WTC11 (cell line): ENCODE measurements around the gene DOCK1. TPM values are rescaled to one million over a fixed set of nuclear protein-coding genes. Genes with fewer than 3 reads are reported as not detected.

ENCODE experiments used
- ATAC-seq: fragments of 200-7000 bp; cut with Tn5 transposase; 2 replicates; pipeline ENCODE4 v1.10.0; 2021; ENCODE audit warnings: mild to moderate bottlenecking, moderate library complexity
- CTCF ChIA-PET: fragments of 300-600 bp; sonication (Branson Sonifier 250); formaldehyde crosslinking; loops from one replicate; lab custom pipeline; 2021; ENCODE audit warnings: antibody characterized with exemption; lab: Charles Lee
- POLR2A ChIA-PET: fragments of 350-600 bp; sonication (Branson Sonifier 250); formaldehyde crosslinking; loops from one replicate; lab custom pipeline; 2021; ENCODE audit warnings: antibody characterized with exemption; lab: Charles Lee
- DNase-seq: peaks from one replicate; pipeline ENCODE4 v3.0.0; 2021; ENCODE audit warnings: low spot score
- H3K27ac Mint-ChIP-seq: 2 replicates; pipeline ENCODE4 v1.8.0; 2021; ENCODE audit warnings: mixed read lengths
- H3K27me3 Mint-ChIP-seq: 2 replicates; pipeline ENCODE4 v1.8.0; 2021; ENCODE audit warnings: low read depth, mild to moderate bottlenecking, moderate library complexity, mixed read lengths
- H3K36me3 Mint-ChIP-seq: 2 replicates; pipeline ENCODE4 v1.8.0; 2021; ENCODE audit warnings: mixed read lengths
- H3K4me1 Mint-ChIP-seq: 2 replicates; pipeline ENCODE4 v1.8.0; 2022; ENCODE audit warnings: mixed read lengths
- H3K4me3 Mint-ChIP-seq: 2 replicates; pipeline ENCODE4 v1.8.0; 2021; ENCODE audit warnings: mild to moderate bottlenecking, moderate library complexity, mixed read lengths
- H3K9me3 Mint-ChIP-seq: 2 replicates; pipeline ENCODE4 v1.8.0; 2021; ENCODE audit warnings: mixed read lengths
- CREB1 ChIP-seq: sonication (generic); formaldehyde crosslinking; IDR thresholded peaks from 2 replicates; pipeline ENCODE4 v1.8.0; 2023; ENCODE audit warnings: mild to moderate bottlenecking, missing genetic modification reagents
- ERG ChIP-seq: fragments of 250-450 bp; sonication (Bioruptor Pico); IDR thresholded peaks from 2 replicates; pipeline ENCODE4 v1.8.0; 2021; ENCODE audit warnings: mild to moderate bottlenecking
- FOXJ3 ChIP-seq: sonication (generic); formaldehyde crosslinking; IDR thresholded peaks from 2 replicates; pipeline ENCODE4 v1.9.0; 2021; ENCODE audit warnings: missing genetic modification reagents, mild to moderate bottlenecking, borderline replicate concordance
- HMGA2 ChIP-seq: fragments of 250-450 bp; sonication (Bioruptor Pico); IDR thresholded peaks from 2 replicates; pipeline ENCODE4 v1.4.0; 2021; ENCODE audit warnings: mild to moderate bottlenecking, moderate library complexity
- IRF2 ChIP-seq: sonication (generic); formaldehyde crosslinking; IDR thresholded peaks from 2 replicates; pipeline ENCODE4 v1.8.0; 2022; ENCODE audit warnings: low read depth, missing genetic modification reagents, borderline replicate concordance
- JAZF1 ChIP-seq: fragments of 250-450 bp; sonication (Bioruptor Pico); IDR thresholded peaks from 2 replicates; pipeline ENCODE4 v1.9.0; 2021; ENCODE audit warnings: moderate library complexity, mild to moderate bottlenecking, inconsistent platforms
- MLX ChIP-seq: sonication (generic); formaldehyde crosslinking; IDR thresholded peaks from 2 replicates; pipeline ENCODE4 v1.8.1; 2023; ENCODE audit warnings: mild to moderate bottlenecking, missing genetic modification reagents, moderate library complexity
- NFYB ChIP-seq: sonication (generic); formaldehyde crosslinking; conservative IDR thresholded peaks from 2 replicates; pipeline ENCODE4 v1.8.0; 2022; ENCODE audit warnings: low read depth, missing genetic modification reagents
- OVOL2 ChIP-seq: fragments of 250-450 bp; sonication (Bioruptor Pico); IDR thresholded peaks from 2 replicates; pipeline ENCODE4 v1.9.0; 2021; ENCODE audit warnings: mild to moderate bottlenecking, borderline replicate concordance
- RORB ChIP-seq: fragments of 250-450 bp; sonication (Bioruptor Pico); IDR thresholded peaks from 2 replicates; pipeline ENCODE4 v1.9.0; 2021; ENCODE audit warnings: mild to moderate bottlenecking
- SMAD4 ChIP-seq: sonication (generic); formaldehyde crosslinking; IDR thresholded peaks from 2 replicates; pipeline ENCODE4 v1.8.0; 2022; ENCODE audit warnings: mild to moderate bottlenecking, missing genetic modification reagents
- STAT6 ChIP-seq: sonication (generic); formaldehyde crosslinking; conservative IDR thresholded peaks from 2 replicates; pipeline ENCODE4 v1.8.1; 2023; ENCODE audit warnings: mild to moderate bottlenecking, low read depth, missing genetic modification reagents, moderate library complexity
- TCF7 ChIP-seq: sonication (generic); formaldehyde crosslinking; IDR thresholded peaks from 2 replicates; pipeline ENCODE4 v1.8.0; 2022; ENCODE audit warnings: mild to moderate bottlenecking, low read depth, missing genetic modification reagents, moderate library complexity
- TEAD4 ChIP-seq: sonication (generic); formaldehyde crosslinking; IDR thresholded peaks from 2 replicates; pipeline ENCODE4 v1.8.0; 2022; ENCODE audit warnings: mild to moderate bottlenecking, missing genetic modification reagents
- ZNF425 ChIP-seq: fragments of 250-450 bp; sonication (Bioruptor Pico); conservative IDR thresholded peaks from 2 replicates; pipeline ENCODE4 v1.9.0; 2021; ENCODE audit warnings: mild to moderate bottlenecking
- ZNF671 ChIP-seq: fragments of 250-450 bp; sonication (Bioruptor Pico); IDR thresholded peaks from 2 replicates; pipeline ENCODE4 v1.8.0; 2021; ENCODE audit warnings: mild to moderate bottlenecking
- total RNA-seq: library from RNA; stranded (reverse); gene quantifications from 3 replicates; pipeline ENCODE4 v1.2.3, GENCODE V29; 2021
- TF ChIP-seq, protein P1 (sequence below): sonication (generic); formaldehyde crosslinking; IDR thresholded peaks from 2 replicates; pipeline ENCODE4 v1.8.1; 2022; ENCODE audit warnings: mild to moderate bottlenecking, missing genetic modification reagents, moderate library complexity, borderline replicate concordance
- TF ChIP-seq, protein P2 (sequence below): sonication (generic); formaldehyde crosslinking; IDR thresholded peaks from 2 replicates; pipeline ENCODE4 v1.8.0; 2022; ENCODE audit warnings: mild to moderate bottlenecking, missing genetic modification reagents
- TF ChIP-seq, protein P3 (sequence below): sonication (generic); formaldehyde crosslinking; IDR thresholded peaks from 2 replicates; pipeline ENCODE4 v1.8.0; 2022; ENCODE audit warnings: missing genetic modification reagents
- TF ChIP-seq, protein P4 (sequence below): sonication (generic); formaldehyde crosslinking; IDR thresholded peaks from 2 replicates; pipeline ENCODE4 v1.8.1; 2023; ENCODE audit warnings: mild to moderate bottlenecking, missing genetic modification reagents, borderline replicate concordance

DOCK1 gene
- total RNA-seq, 1 experiment from 2014 or later = 52.1 TPM

DNA sequence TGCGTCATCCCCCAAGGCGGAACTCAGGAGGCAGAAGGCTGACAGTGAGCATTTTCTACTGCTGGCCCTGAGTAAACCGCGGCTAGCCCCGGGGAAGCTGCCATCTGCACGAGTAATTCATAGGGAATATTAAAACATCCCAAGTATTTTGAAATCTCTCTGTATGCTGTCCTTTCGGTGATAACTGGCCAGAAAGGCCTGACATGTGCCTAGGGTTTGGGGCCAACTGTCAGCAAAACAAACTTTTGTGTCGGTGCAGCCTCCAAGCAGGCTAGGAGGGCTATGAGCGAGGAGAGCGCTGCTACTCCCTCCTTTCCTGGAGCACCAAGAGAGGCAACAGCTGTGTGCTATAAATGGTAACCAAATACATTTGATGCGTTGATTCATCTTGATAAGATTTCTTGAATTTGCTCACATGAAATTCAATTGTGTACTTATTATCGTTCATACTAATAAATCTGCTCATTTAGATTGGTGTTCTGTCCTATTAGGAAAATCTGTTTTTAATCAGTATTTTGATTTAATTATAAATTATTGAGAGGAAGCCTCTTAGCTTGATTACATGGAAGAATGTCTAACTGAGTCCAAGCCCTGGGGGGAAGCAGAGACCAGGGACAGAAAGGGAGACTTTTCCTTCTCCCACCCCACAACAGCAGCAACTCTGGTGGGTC lies 519.5 kb downstream of the DOCK1 start (continued):
- TF ChIP-seq STAT6 (CRISPR knock-in tag) (no peak), ZNF671 (CRISPR knock-in tag) (no peak), TCF7 (no peak), ZNF425 (CRISPR knock-in tag) (no peak)

- Mint-ChIP-seq H3K27me3 (no peaks in the 10 kb centered on the region), H3K4me1 (peaks cover 11% of the 10 kb centered on the region), H3K36me3 (peaks cover 33% of the 10 kb centered on the region), H3K9me3 (peaks cover 7% of the 10 kb centered on the region), H3K27ac (no peak overlapping the region), H3K4me3 (no peak overlapping the region)
- ChIA-PET CTCF (no interaction called here), POLR2A (no interaction called here)
- no peak for ATAC-seq
- DNase-seq = no peak
- no peak for TF ChIP-seq CREB1
- TF ChIP-seq, protein P1, sequence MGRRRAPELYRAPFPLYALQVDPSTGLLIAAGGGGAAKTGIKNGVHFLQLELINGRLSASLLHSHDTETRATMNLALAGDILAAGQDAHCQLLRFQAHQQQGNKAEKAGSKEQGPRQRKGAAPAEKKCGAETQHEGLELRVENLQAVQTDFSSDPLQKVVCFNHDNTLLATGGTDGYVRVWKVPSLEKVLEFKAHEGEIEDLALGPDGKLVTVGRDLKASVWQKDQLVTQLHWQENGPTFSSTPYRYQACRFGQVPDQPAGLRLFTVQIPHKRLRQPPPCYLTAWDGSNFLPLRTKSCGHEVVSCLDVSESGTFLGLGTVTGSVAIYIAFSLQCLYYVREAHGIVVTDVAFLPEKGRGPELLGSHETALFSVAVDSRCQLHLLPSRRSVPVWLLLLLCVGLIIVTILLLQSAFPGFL (CRISPR knock-in tag) = no peak
- TF ChIP-seq ERG (CRISPR knock-in tag) = no peak
- no peak for TF ChIP-seq OVOL2 (CRISPR knock-in tag)
- TF ChIP-seq, protein P2, sequence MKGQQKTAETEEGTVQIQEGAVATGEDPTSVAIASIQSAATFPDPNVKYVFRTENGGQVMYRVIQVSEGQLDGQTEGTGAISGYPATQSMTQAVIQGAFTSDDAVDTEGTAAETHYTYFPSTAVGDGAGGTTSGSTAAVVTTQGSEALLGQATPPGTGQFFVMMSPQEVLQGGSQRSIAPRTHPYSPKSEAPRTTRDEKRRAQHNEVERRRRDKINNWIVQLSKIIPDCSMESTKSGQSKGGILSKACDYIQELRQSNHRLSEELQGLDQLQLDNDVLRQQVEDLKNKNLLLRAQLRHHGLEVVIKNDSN (CRISPR knock-in tag) = no peak
- no peak for TF ChIP-seq TEAD4
- TF ChIP-seq NFYB (CRISPR knock-in tag) = no peak
- TF ChIP-seq SMAD4 (CRISPR knock-in tag) = no peak
- no peak for TF ChIP-seq IRF2 (CRISPR knock-in tag)
- TF ChIP-seq, protein P3, sequence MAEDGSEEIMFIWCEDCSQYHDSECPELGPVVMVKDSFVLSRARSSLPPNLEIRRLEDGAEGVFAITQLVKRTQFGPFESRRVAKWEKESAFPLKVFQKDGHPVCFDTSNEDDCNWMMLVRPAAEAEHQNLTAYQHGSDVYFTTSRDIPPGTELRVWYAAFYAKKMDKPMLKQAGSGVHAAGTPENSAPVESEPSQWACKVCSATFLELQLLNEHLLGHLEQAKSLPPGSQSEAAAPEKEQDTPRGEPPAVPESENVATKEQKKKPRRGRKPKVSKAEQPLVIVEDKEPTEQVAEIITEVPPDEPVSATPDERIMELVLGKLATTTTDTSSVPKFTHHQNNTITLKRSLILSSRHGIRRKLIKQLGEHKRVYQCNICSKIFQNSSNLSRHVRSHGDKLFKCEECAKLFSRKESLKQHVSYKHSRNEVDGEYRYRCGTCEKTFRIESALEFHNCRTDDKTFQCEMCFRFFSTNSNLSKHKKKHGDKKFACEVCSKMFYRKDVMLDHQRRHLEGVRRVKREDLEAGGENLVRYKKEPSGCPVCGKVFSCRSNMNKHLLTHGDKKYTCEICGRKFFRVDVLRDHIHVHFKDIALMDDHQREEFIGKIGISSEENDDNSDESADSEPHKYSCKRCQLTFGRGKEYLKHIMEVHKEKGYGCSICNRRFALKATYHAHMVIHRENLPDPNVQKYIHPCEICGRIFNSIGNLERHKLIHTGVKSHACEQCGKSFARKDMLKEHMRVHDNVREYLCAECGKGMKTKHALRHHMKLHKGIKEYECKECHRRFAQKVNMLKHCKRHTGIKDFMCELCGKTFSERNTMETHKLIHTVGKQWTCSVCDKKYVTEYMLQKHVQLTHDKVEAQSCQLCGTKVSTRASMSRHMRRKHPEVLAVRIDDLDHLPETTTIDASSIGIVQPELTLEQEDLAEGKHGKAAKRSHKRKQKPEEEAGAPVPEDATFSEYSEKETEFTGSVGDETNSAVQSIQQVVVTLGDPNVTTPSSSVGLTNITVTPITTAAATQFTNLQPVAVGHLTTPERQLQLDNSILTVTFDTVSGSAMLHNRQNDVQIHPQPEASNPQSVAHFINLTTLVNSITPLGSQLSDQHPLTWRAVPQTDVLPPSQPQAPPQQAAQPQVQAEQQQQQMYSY (CRISPR knock-in tag) = no peak
- no peak for TF ChIP-seq JAZF1 (CRISPR knock-in tag)
- TF ChIP-seq, protein P4, sequence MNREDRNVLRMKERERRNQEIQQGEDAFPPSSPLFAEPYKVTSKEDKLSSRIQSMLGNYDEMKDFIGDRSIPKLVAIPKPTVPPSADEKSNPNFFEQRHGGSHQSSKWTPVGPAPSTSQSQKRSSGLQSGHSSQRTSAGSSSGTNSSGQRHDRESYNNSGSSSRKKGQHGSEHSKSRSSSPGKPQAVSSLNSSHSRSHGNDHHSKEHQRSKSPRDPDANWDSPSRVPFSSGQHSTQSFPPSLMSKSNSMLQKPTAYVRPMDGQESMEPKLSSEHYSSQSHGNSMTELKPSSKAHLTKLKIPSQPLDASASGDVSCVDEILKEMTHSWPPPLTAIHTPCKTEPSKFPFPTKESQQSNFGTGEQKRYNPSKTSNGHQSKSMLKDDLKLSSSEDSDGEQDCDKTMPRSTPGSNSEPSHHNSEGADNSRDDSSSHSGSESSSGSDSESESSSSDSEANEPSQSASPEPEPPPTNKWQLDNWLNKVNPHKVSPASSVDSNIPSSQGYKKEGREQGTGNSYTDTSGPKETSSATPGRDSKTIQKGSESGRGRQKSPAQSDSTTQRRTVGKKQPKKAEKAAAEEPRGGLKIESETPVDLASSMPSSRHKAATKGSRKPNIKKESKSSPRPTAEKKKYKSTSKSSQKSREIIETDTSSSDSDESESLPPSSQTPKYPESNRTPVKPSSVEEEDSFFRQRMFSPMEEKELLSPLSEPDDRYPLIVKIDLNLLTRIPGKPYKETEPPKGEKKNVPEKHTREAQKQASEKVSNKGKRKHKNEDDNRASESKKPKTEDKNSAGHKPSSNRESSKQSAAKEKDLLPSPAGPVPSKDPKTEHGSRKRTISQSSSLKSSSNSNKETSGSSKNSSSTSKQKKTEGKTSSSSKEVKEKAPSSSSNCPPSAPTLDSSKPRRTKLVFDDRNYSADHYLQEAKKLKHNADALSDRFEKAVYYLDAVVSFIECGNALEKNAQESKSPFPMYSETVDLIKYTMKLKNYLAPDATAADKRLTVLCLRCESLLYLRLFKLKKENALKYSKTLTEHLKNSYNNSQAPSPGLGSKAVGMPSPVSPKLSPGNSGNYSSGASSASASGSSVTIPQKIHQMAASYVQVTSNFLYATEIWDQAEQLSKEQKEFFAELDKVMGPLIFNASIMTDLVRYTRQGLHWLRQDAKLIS (CRISPR knock-in tag) = no peak
- TF ChIP-seq FOXJ3 (CRISPR knock-in tag) = no peak
- no peak for TF ChIP-seq MLX (CRISPR knock-in tag)
- TF ChIP-seq RORB (CRISPR knock-in tag) = no peak
- TF ChIP-seq HMGA2 (CRISPR knock-in tag) = no peak
Observed at GRCh38 chr10:127426746-127427145, 521.5 kb downstream of the DOCK1 start.
